ENCODE results near the gene HHLA2. TPM values are rescaled to one million over a fixed set of nuclear protein-coding genes. Genes with fewer than 3 reads are reported as not detected.
A peak's percentile ranks its signal among the peaks of the same experiment; 100 is the strongest.
"Not testable (repeated sequence)": the region's sequence is repeated elsewhere in the genome, so short reads cannot be mapped to it uniquely, and the experiment has no call there.

Gene HHLA2
- under 1 TPM in 1 of 2 donors, not detected in 1; 0.81 TPM for total RNA-seq

GRCh38 chr3:108296239-108296638, at the start of gene HHLA2:
TSS of gene HHLA2 (plus strand) at chr3:108296548. CDS start at chr3:108351814, 55,266 bp downstream.
- DNase-seq (ENCODE audit: low spot score) (no peak), ATAC-seq (peak; percentile 57 to 81)
- H3K4me3 Mint-ChIP-seq: peak within 1 kb of the TSS; percentile 26
- peaks cover 11 to 40% of the 10 kb centered on the region in 2 donors for H3K4me1 Mint-ChIP-seq (ENCODE audit: low read depth in 2 of 2)
- H3K27ac Mint-ChIP-seq: no peak within 1 kb of the TSS
- H3K9me3 Mint-ChIP-seq: no peaks in the 10 kb centered on the region
- H3K27me3 Mint-ChIP-seq: peaks cover 8 to 10% of the 10 kb centered on the region in 2 donors
- H3K36me3 Mint-ChIP-seq: peaks cover 2% of the 10 kb centered on the region

- ATAC-seq (no peak), DNase-seq (ENCODE audit: low spot score) (no peak)
- Mint-ChIP-seq H3K27me3 (no peaks in the 10 kb centered on the region), H3K4me3 (no peak overlapping the region), H3K36me3 (no peaks in the 10 kb centered on the region), H3K27ac (no peak overlapping the region), H3K9me3 (no peaks in the 10 kb centered on the region), H3K4me1 (ENCODE audit: low read depth in 2 of 2) (no peaks in the 10 kb centered on the region)
Observed at GRCh38 chr3:108250626-108251025, 45.7 kb upstream of the HHLA2 start.

- Mint-ChIP-seq H3K4me3 (no peak overlapping the region), H3K27ac (no peak overlapping the region), H3K4me1 (ENCODE audit: low read depth in 2 of 2) (no peaks in the 10 kb centered on the region), H3K36me3 (no peaks in the 10 kb centered on the region), H3K9me3 (no peaks in the 10 kb centered on the region), H3K27me3 (no peaks in the 10 kb centered on the region)
- no peak for ATAC-seq
- no peak for DNase-seq (ENCODE audit: low spot score)
Observed at GRCh38 chr3:108251265-108251664, 45.1 kb upstream of the HHLA2 start.

- no peak for ATAC-seq
- no peaks in the 10 kb centered on the region for H3K4me1 Mint-ChIP-seq (ENCODE audit: low read depth in 2 of 2)
- DNase-seq (ENCODE audit: low spot score): no peak
- no peak overlapping the region for H3K27ac Mint-ChIP-seq
- no peaks in the 10 kb centered on the region for H3K9me3 Mint-ChIP-seq
- H3K27me3 Mint-ChIP-seq: no peaks in the 10 kb centered on the region
- no peaks in the 10 kb centered on the region for H3K36me3 Mint-ChIP-seq
- no peak overlapping the region for H3K4me3 Mint-ChIP-seq
Observed at GRCh38 chr3:108251844-108252243, 44.5 kb upstream of the HHLA2 start.

GRCh38 chr3:108255131-108255530, 41.2 kb upstream of the HHLA2 start:
- H3K27ac Mint-ChIP-seq: no peak overlapping the region
- DNase-seq (ENCODE audit: low spot score): no peak
- no peaks in the 10 kb centered on the region for H3K4me1 Mint-ChIP-seq (ENCODE audit: low read depth in 2 of 2)
- H3K27me3 Mint-ChIP-seq: no peaks in the 10 kb centered on the region
- no peaks in the 10 kb centered on the region for H3K9me3 Mint-ChIP-seq
- no peak overlapping the region for H3K4me3 Mint-ChIP-seq
- ATAC-seq: no peak
- H3K36me3 Mint-ChIP-seq: peaks cover under 1% of the 10 kb centered on the region

- not testable (repeated sequence) for ATAC-seq; H3K4me1 Mint-ChIP-seq (ENCODE audit: low read depth in 2 of 2); H3K36me3 Mint-ChIP-seq; H3K9me3 Mint-ChIP-seq; H3K27me3 Mint-ChIP-seq; DNase-seq (ENCODE audit: low spot score); H3K27ac Mint-ChIP-seq; H3K4me3 Mint-ChIP-seq
Observed at GRCh38 chr3:108264534-108265298, 31.6 kb upstream of the HHLA2 start.

GRCh38 chr3:108268235-108268634, 28.1 kb upstream of the HHLA2 start:
- not testable (repeated sequence) for H3K27ac Mint-ChIP-seq; ATAC-seq; H3K4me1 Mint-ChIP-seq (ENCODE audit: low read depth in 2 of 2); H3K27me3 Mint-ChIP-seq; H3K36me3 Mint-ChIP-seq; H3K9me3 Mint-ChIP-seq; DNase-seq (ENCODE audit: low spot score); H3K4me3 Mint-ChIP-seq

- Mint-ChIP-seq H3K4me3 (no peak overlapping the region), H3K36me3 (no peaks in the 10 kb centered on the region), H3K27me3 (no peaks in the 10 kb centered on the region), H3K9me3 (no peaks in the 10 kb centered on the region), H3K4me1 (ENCODE audit: low read depth in 2 of 2) (peaks cover 0 to 4% of the 10 kb centered on the region in 2 donors), H3K27ac (no peak overlapping the region)
- DNase-seq (ENCODE audit: low spot score) (no peak), ATAC-seq (no peak)
Observed at GRCh38 chr3:108271626-108272025, 24.7 kb upstream of the HHLA2 start.

- not testable (repeated sequence) for H3K4me1 Mint-ChIP-seq (ENCODE audit: low read depth in 2 of 2); H3K27me3 Mint-ChIP-seq; DNase-seq (ENCODE audit: low spot score); ATAC-seq; H3K9me3 Mint-ChIP-seq; H3K27ac Mint-ChIP-seq; H3K4me3 Mint-ChIP-seq
- H3K36me3 Mint-ChIP-seq: peaks cover 20% of the 10 kb centered on the region
Observed at GRCh38 chr3:108279066-108279465, 17.3 kb upstream of the HHLA2 start.

- no peak for ATAC-seq
Observed at GRCh38 chr3:108280476-108280875, 15.9 kb upstream of the HHLA2 start.

GRCh38 chr3:108281670-108282069, 14.7 kb upstream of the HHLA2 start:
- DNase-seq (ENCODE audit: low spot score) (no peak), ATAC-seq (no peak)
- Mint-ChIP-seq H3K36me3 (peaks cover 20% of the 10 kb centered on the region), H3K4me1 (ENCODE audit: low read depth in 2 of 2) (peaks cover 0 to 9% of the 10 kb centered on the region in 2 donors), H3K9me3 (peaks cover 6% of the 10 kb centered on the region), H3K27ac (no peak overlapping the region), H3K27me3 (peaks cover 0 to 2% of the 10 kb centered on the region in 2 donors), H3K4me3 (no peak overlapping the region)

More at GRCh38 chr3:108280476-108280875, 15.9 kb upstream of the HHLA2 start:
- no peak for DNase-seq (ENCODE audit: low spot score)
- Mint-ChIP-seq H3K9me3 (peaks cover 6% of the 10 kb centered on the region), H3K27ac (no peak overlapping the region), H3K27me3 (peaks cover 0 to 2% of the 10 kb centered on the region in 2 donors), H3K4me1 (ENCODE audit: low read depth in 2 of 2) (peaks cover 0 to 9% of the 10 kb centered on the region in 2 donors), H3K36me3 (peaks cover 20% of the 10 kb centered on the region), H3K4me3 (no peak overlapping the region)

GRCh38 chr3:108283006-108283405, 13.3 kb upstream of the HHLA2 start:
- ATAC-seq (no peak), DNase-seq (ENCODE audit: low spot score) (no peak)
- peaks cover 15% of the 10 kb centered on the region for H3K36me3 Mint-ChIP-seq
- H3K9me3 Mint-ChIP-seq: peaks cover 6% of the 10 kb centered on the region
- H3K4me1 Mint-ChIP-seq (ENCODE audit: low read depth in 2 of 2): peaks cover 0 to 9% of the 10 kb centered on the region in 2 donors
- H3K27ac Mint-ChIP-seq: no peak overlapping the region
- no peak overlapping the region for H3K4me3 Mint-ChIP-seq
- peaks cover 0 to 2% of the 10 kb centered on the region in 2 donors for H3K27me3 Mint-ChIP-seq

- no peak overlapping the region for H3K27ac Mint-ChIP-seq
- H3K36me3 Mint-ChIP-seq: peaks cover 10% of the 10 kb centered on the region
- peaks cover 0 to 2% of the 10 kb centered on the region in 2 donors for H3K27me3 Mint-ChIP-seq
- peaks cover 2% of the 10 kb centered on the region for H3K9me3 Mint-ChIP-seq
- H3K4me1 Mint-ChIP-seq (ENCODE audit: low read depth in 2 of 2): peaks cover 0 to 9% of the 10 kb centered on the region in 2 donors
- no peak overlapping the region for H3K4me3 Mint-ChIP-seq
- no peak for ATAC-seq
- DNase-seq (ENCODE audit: low spot score): no peak
Observed at GRCh38 chr3:108283989-108284388, 12.4 kb upstream of the HHLA2 start.

GRCh38 chr3:108285176-108285575, 11.2 kb upstream of the HHLA2 start:
- H3K9me3 Mint-ChIP-seq: no peaks in the 10 kb centered on the region
- no peak for DNase-seq (ENCODE audit: low spot score)
- no peak overlapping the region for H3K27ac Mint-ChIP-seq
- no peaks in the 10 kb centered on the region for H3K36me3 Mint-ChIP-seq
- no peak overlapping the region for H3K4me3 Mint-ChIP-seq
- peaks cover 0 to 9% of the 10 kb centered on the region in 2 donors for H3K4me1 Mint-ChIP-seq (ENCODE audit: low read depth in 2 of 2)
- peaks cover 0 to 2% of the 10 kb centered on the region in 2 donors for H3K27me3 Mint-ChIP-seq
- ATAC-seq: no peak
